DMS53 treated with DMSO at 0.1 percent for 48 hours (cell line): Measurements from ENCODE around the gene ZNF557.

ENCODE experiments used
- DNase-seq: peaks from one replicate; lab custom pipeline; 2025; ENCODE audit not compliant: unreplicated experiment; lab: John Stamatoyannopoulos, UW

Gene ZNF557

DNA sequence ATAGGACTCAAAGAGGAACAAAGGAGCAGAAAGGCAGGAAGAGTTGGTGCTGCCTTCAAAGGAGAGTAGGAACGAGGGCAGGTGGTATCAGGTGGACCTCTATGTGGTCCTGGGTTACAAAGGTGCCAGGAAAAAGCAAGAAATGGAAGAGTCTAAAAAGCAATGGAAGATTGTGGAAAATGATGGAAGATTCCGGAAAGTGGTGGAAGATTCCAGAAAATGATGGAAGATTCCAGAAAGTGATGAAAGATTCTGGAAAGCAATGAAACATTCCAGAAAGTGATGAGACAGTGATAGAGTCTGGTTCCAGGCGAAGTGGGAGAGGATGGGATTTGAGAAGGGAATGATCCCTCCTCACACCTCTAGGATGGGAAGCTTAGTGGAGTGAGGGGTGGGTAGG is 55.3 kb downstream of the ZNF557 start:
- no peak for DNase-seq

DNA sequence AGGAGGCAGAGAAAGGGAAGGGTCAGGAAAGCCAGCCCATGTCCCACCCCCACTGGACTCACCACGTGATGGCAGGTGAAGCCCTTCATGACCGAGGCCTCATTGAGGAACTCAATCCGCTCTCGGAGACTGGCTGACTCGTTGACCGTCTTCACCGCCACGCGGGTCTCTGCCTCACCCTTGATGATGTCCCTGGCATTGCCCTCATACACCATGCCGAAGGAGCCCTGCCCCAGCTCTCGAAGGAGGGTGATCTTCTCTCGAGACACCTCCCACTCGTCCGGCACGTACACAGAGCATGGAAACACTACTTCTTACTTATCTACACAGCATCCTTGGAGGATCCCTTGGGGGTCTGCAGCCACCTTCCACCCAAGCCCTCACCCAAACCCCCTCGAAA is 55.7 kb downstream of the ZNF557 start:
- DNase-seq: no peak

DNA sequence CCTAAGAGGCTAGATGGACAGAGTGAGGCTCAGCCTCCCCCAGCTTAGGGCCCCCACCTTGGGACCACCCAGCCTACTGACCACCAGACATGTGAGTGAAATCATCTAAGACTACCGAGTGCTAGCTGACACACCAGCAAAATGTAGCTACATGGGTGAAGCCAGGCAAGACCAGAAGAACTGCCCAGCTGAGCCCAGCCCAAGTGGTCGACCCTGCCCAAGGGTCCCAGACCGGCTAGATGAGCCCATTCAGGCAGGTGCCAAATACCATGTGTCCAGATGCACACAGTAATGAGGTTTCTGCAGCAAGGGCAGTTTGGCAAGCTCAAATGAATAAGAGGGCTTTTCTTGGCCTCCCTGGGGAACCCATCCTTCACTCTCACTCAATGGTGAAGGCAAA is 56.6 kb downstream of the ZNF557 start:
- DNase-seq: no peak

DNA sequence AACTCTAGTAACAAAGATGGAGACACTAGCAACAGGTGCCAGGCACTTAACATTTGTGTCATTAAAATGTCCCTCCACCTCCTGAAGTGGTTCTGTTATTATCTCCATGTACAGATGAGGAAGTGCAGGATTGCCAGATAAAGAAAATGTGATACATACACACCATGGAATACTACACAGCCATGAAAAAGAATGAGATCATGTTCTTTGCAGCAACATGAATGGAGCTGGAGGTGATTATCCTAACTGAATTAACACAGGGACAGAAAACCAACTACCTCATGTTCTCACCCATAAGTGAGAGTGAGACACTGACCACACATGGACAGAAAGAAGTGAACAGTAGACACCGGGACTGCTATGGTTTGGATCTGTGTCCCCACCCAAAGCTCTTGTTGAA is 60.5 kb downstream of the ZNF557 start:
- no peak for DNase-seq

DNA sequence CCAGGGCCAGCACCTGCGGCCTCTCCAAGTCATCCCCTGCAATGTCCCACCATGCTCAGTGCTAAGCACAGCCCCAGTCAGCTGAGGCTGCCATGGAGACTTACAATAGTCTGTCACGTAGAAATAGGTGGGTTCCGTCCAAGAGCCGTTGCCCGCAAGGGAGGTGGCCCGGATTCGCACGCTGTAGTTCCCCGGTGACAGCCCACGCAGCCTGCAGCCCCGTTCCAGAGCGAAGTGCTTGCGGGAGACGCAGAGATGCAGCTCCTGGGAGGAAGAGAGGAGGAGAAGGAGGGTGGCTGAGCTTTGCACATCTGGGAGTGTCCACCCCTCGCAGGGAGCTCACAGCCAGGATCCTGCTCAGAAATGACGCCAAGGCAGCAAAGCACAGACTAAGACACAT is 62.6 kb downstream of the ZNF557 start:
- no peak for DNase-seq

- no peak for DNase-seq
Measured at GRCh38 chr19:7137120-7137519, 67.6 kb downstream of the ZNF557 start.
